Adrenal gland (tissue), 5 donors: ENCODE data around the gene MRC2.

Experiments
- CTCF ChIP-seq, 6 experiments: fragments of 450-650 bp in 4 of 6; fragments of 200-600 bp in 2 of 6; sonication (generic) in 1 of 6; IDR thresholded peaks; 1 replicate in 5 of 6; 2 replicates in 1 of 6; pipeline versions ENCODE4 v1.5.1 to v1.8.0; 2016 to 2021; ENCODE audit warnings: antibody characterized with exemption in 6 of 6, mild to moderate bottlenecking in 2 of 6, moderate library complexity in 1 of 6
- POLR2A ChIP-seq, 2 donors: fragments of 450-650 bp; IDR thresholded peaks; one replicate each; pipeline ENCODE4 v1.6.1; 2017; ENCODE audit warnings: antibody characterized with exemption in 2 of 2, mild to moderate bottlenecking in 2 of 2, moderate library complexity in 1 of 2
- donor health status: DM: no; HTN: no; CAD: no.

GRCh38 chr17:62631936-62632924, 4.8 kb downstream of the MRC2 start:
- no peak for TF ChIP-seq CTCF (IDR thresholded peaks at IDR 0.05)
- TF ChIP-seq POLR2A (IDR thresholded peaks at IDR 0.05), result no peak
